Measurements from ENCODE around the gene LAMTOR5.
"Not testable (repeated sequence)": the region's sequence is repeated elsewhere in the genome, so short reads cannot be mapped to it uniquely, and the experiment has no call there.

LAMTOR5 gene

GRCh38 chr1:110450929-110451328 is 43.4 kb upstream of the LAMTOR5 start, which contains the start of gene PROK1:
Gene PROK1 (plus strand): TSS chr1:110451149. CDS start chr1:110451217, 68 bp downstream.
- TF ChIP-seq CTCF (IDR thresholded peaks at IDR 0.05; ENCODE audit: low read depth, low read length), result no peak
- Histone ChIP-seq H3K4me3 (ENCODE audit: low read depth, low read length) (no peak within 1 kb of the TSS), H3K27me3 (peaks cover 17% of the 10 kb centered on the region), H3K9me3 (no peaks in the 10 kb centered on the region), H3K36me3 (no peaks in the 10 kb centered on the region), H3K4me1 (no peaks in the 10 kb centered on the region)
- DNase-seq, result no peak

- DNase-seq, result no peak
- H3K4me1 ChIP-seq, result no peaks in the 10 kb centered on the region
- H3K36me3 ChIP-seq, result no peaks in the 10 kb centered on the region
- H3K27me3 ChIP-seq, result peaks cover 17% of the 10 kb centered on the region
- H3K4me3 ChIP-seq (ENCODE audit: low read depth, low read length), result no peak overlapping the region
- H3K9me3 ChIP-seq, result no peaks in the 10 kb centered on the region
- TF ChIP-seq CTCF (IDR thresholded peaks at IDR 0.05; ENCODE audit: low read depth, low read length), result no peak
Measured at GRCh38 chr1:110449661-110450651, 42.5 kb upstream of the LAMTOR5 start.

GRCh38 chr1:110444561-110444960 is 37.1 kb upstream of the LAMTOR5 start:
- H3K4me3 ChIP-seq (ENCODE audit: low read depth, low read length), result no peak overlapping the region
- TF ChIP-seq CTCF (IDR thresholded peaks at IDR 0.05; ENCODE audit: low read depth, low read length), result no peak
- H3K27me3 ChIP-seq, result peaks cover 7% of the 10 kb centered on the region
- peaks cover 2% of the 10 kb centered on the region; the same call in 1 of the 2 replicates for H3K4me1 ChIP-seq
- no peak for DNase-seq
- H3K9me3 ChIP-seq, result no peaks in the 10 kb centered on the region
- H3K36me3 ChIP-seq, result no peaks in the 10 kb centered on the region

- Histone ChIP-seq H3K36me3 (no peaks in the 10 kb centered on the region), H3K9me3 (no peaks in the 10 kb centered on the region), H3K27me3 (peaks cover 5% of the 10 kb centered on the region; the same call in 1 of the 2 replicates), H3K4me3 (ENCODE audit: low read depth, low read length) (no peak overlapping the region), H3K4me1 (peaks cover 3% of the 10 kb centered on the region; the same call in 1 of the 2 replicates)
- no peak for DNase-seq
- no peak for TF ChIP-seq CTCF (IDR thresholded peaks at IDR 0.05; ENCODE audit: low read depth, low read length)
Measured at GRCh38 chr1:110443451-110443850, 36.0 kb upstream of the LAMTOR5 start.

- Histone ChIP-seq H3K36me3 (no peaks in the 10 kb centered on the region), H3K4me3 (ENCODE audit: low read depth, low read length) (no peak overlapping the region), H3K9me3 (no peaks in the 10 kb centered on the region), H3K27me3 (no peaks in the 10 kb centered on the region), H3K4me1 (peaks cover 3% of the 10 kb centered on the region; the same call in 1 of the 2 replicates)
- no peak for TF ChIP-seq CTCF (IDR thresholded peaks at IDR 0.05; ENCODE audit: low read depth, low read length)
- no peak for DNase-seq
Measured at GRCh38 chr1:110441888-110442287, 34.4 kb upstream of the LAMTOR5 start.

- no peaks in the 10 kb centered on the region for H3K9me3 ChIP-seq
- TF ChIP-seq CTCF (IDR thresholded peaks at IDR 0.05; ENCODE audit: low read depth, low read length), result no peak
- H3K4me3 ChIP-seq (ENCODE audit: low read depth, low read length), result no peak overlapping the region
- no peaks in the 10 kb centered on the region for H3K27me3 ChIP-seq
- no peaks in the 10 kb centered on the region for H3K36me3 ChIP-seq
- no peak for DNase-seq
- H3K4me1 ChIP-seq, result peaks cover 3% of the 10 kb centered on the region; the same call in 1 of the 2 replicates
Measured at GRCh38 chr1:110440877-110441276, 33.4 kb upstream of the LAMTOR5 start.

- H3K27me3 ChIP-seq, H3K4me1 ChIP-seq: not testable (repeated sequence)
Measured at GRCh38 chr1:110439873-110440272, 32.4 kb upstream of the LAMTOR5 start.

More at GRCh38 chr1:110439873-110440272, 32.4 kb upstream of the LAMTOR5 start:
- H3K4me3 ChIP-seq (ENCODE audit: low read depth, low read length); H3K9me3 ChIP-seq; H3K36me3 ChIP-seq; DNase-seq: not testable (repeated sequence)

All from BE2C (cell line).